Stomach (tissue), 9 donors: Measurements from ENCODE around the gene WTAP. TPM values are rescaled to one million over a fixed set of nuclear protein-coding genes. Genes with fewer than 3 reads are reported as not detected.

Source experiments
- DNase-seq, 2 donors: peaks; one replicate each; pipeline versions ENCODE4 v3.0.0 to v3.0.0-alpha.2; 2013 to 2019
- H3K27ac ChIP-seq, 5 donors: fragments of 200-600 bp in 4 of 5; sonication (generic) in 4 of 5; one replicate each; pipeline ENCODE4 v1.5.1; 2013 to 2019; ENCODE audit warnings: mild to moderate bottlenecking in 1 of 5, moderate library complexity in 1 of 5
- H3K27me3 ChIP-seq, 3 donors: fragments of 200-600 bp; sonication (generic); one replicate each; pipeline ENCODE4 v1.5.1; 2017 to 2019; ENCODE audit warnings: mixed run types in 1 of 3
- H3K36me3 ChIP-seq, 4 donors: fragments of 200-600 bp; sonication (generic); 1 replicate in 3 of 4; 2 replicates in 1 of 4; pipeline ENCODE4 v1.5.1; 2016 to 2019
- H3K4me1 ChIP-seq, 4 donors: fragments of 200-600 bp; sonication (generic); one replicate each; pipeline ENCODE4 v1.5.1; 2016 to 2019
- H3K4me3 ChIP-seq, 4 donors: fragments of 200-600 bp; sonication (generic) in 3 of 4; one replicate each; pipeline ENCODE4 v1.5.1; 2016 to 2019; ENCODE audit warnings: mild to moderate bottlenecking in 1 of 4
- H3K9me3 ChIP-seq, 4 donors: fragments of 200-600 bp; sonication (generic); one replicate each; pipeline ENCODE4 v1.5.1; 2016 to 2019
- CTCF ChIP-seq, 7 experiments: fragments of 450-650 bp in 4 of 7; fragments of 200-600 bp in 3 of 7; sonication (generic) in 3 of 7; IDR thresholded peaks; one replicate each; pipeline ENCODE4 v1.5.1; 2016 to 2019; ENCODE audit warnings: antibody characterized with exemption in 7 of 7, control low read depth in 2 of 7, mild to moderate bottlenecking in 1 of 7
- EP300 ChIP-seq: sonication (generic); formaldehyde crosslinking; IDR thresholded peaks from one replicate; pipeline ENCODE4 v1.6.1; 2017; ENCODE audit warnings: antibody characterized with exemption
- POLR2A ChIP-seq, 4 donors: fragments of 450-650 bp; IDR thresholded peaks; one replicate each; pipeline ENCODE4 v1.6.1; 2016; ENCODE audit warnings: antibody characterized with exemption in 4 of 4, control low read depth in 2 of 4, mild to moderate bottlenecking in 1 of 4, moderate library complexity in 1 of 4
- POLR2AphosphoS5 ChIP-seq, 3 donors: sonication (generic); formaldehyde crosslinking; IDR thresholded peaks; one replicate each; pipeline ENCODE4 v1.6.1; 2016; ENCODE audit warnings: antibody characterized with exemption in 3 of 3
- WGBS, 5 donors: extraction: QIAGEN DNeasy Blood & Tissue Kit in 3 of 5; methylation state at CpG; one replicate each; pipeline versions ENCODE4 v1.1.5 to v1.1.7; 2013 to 2018; 5-methylcytosine and 5-hydroxymethylcytosine counted together
- intact Hi-C: fragments of 100-400 bp; cut with DNase I; formaldehyde crosslinking; loops from one replicate; pipeline ENCODE4 v1.15.1; 2023; ENCODE audit warnings: low total_unique reads
- polyA plus RNA-seq, 3 donors: library from polyadenylated mRNA; stranded (reverse); fragments of 200-250 nt; gene quantifications; one replicate each; pipeline ENCODE4 v1.2.3, GENCODE V29; 2013
- total RNA-seq, 5 donors: library from RNA; depleted of rRNA; stranded (reverse); fragments of >200 nt; gene quantifications; one replicate each; pipeline versions ENCODE4 v1.1.0 to v1.2.3, GENCODE V29; 2014 to 2016
- donor health status: healthy with polysubstance abuse.
- donor health status: Bipolar disorder and iron deficiency.
- donor health status: healthy.

Gene WTAP
- total and polyA plus RNA-seq, 8 donors: 35.0 to 125 (median 78.6) TPM

- Histone ChIP-seq H3K4me1 (peaks cover 0 to 7% (median 0%) of the 10 kb centered on the region in 4 donors), H3K4me3 (no peak overlapping the region), H3K27ac (no peak overlapping the region), H3K27me3 (no peaks in the 10 kb centered on the region), H3K9me3 (no peaks in the 10 kb centered on the region), H3K36me3 (peaks cover 46 to 92% (median 90%) of the 10 kb centered on the region in 4 donors)
- WGBS, 5 donors: 34 to 62% (median 40%) methylated on average over 1 of the region's 1 CpG
- DNase-seq: no peak
- TF ChIP-seq EP300: no peak
- TF ChIP-seq CTCF (IDR thresholded peaks at IDR 0.05): no peak
- TF ChIP-seq POLR2A (IDR thresholded peaks at IDR 0.05): no peak
- no peak for TF ChIP-seq POLR2AphosphoS5 (IDR thresholded peaks at IDR 0.05)
- intact Hi-C loops: no loop called here
These were observed 50.8 kb downstream of the WTAP start for GRCh38 chr6:159778131-159778530.

GRCh38 chr6:159778542-159779103 is 51.3 kb downstream of the WTAP start:
- TF ChIP-seq EP300: no peak
- no peak for TF ChIP-seq CTCF (IDR thresholded peaks at IDR 0.05)
- TF ChIP-seq POLR2A (IDR thresholded peaks at IDR 0.05): no peak
- no peak for TF ChIP-seq POLR2AphosphoS5 (IDR thresholded peaks at IDR 0.05)
- no peak overlapping the region for H3K27ac ChIP-seq
- DNase-seq: no peak
- H3K27me3 ChIP-seq: no peaks in the 10 kb centered on the region
- H3K4me1 ChIP-seq: peaks cover 0 to 7% (median 0%) of the 10 kb centered on the region in 4 donors
- H3K9me3 ChIP-seq: no peaks in the 10 kb centered on the region
- no peak overlapping the region for H3K4me3 ChIP-seq
- intact Hi-C loops: no loop called here
- 27 to 56% (median 38%) methylated on average over 3 of the region's 3 CpGs for WGBS, 5 donors
- H3K36me3 ChIP-seq: peaks cover 51 to 96% (median 94%) of the 10 kb centered on the region in 4 donors

- H3K27ac ChIP-seq: peak overlapping the region in 4 of 5 donors; percentile 96 to 99 (median 98)
- TF ChIP-seq POLR2AphosphoS5 (IDR thresholded peaks at IDR 0.05) (no peak), CTCF (IDR thresholded peaks at IDR 0.05) (no peak), EP300 (no peak), POLR2A (IDR thresholded peaks at IDR 0.05) (no peak)
- 13 to 27% (median 18%) methylated on average over 15 of the region's 15 CpGs for WGBS, 5 donors
- H3K4me3 ChIP-seq: peak overlapping the region; percentile 89 to 93 (median 93)
- peaks cover 37 to 68% (median 55%) of the 10 kb centered on the region in 4 donors for H3K4me1 ChIP-seq
- H3K9me3 ChIP-seq: no peaks in the 10 kb centered on the region
- H3K36me3 ChIP-seq: peaks cover 26 to 56% (median 56%) of the 10 kb centered on the region in 4 donors
- peak in 1 of 2 donors; percentile 15 for DNase-seq
- no peaks in the 10 kb centered on the region for H3K27me3 ChIP-seq
- intact Hi-C loops: no loop called here
These were observed 61.0 kb downstream of the WTAP start for GRCh38 chr6:159788276-159788675.

GRCh38 chr6:159788753-159789376 is 61.6 kb downstream of the WTAP start:
- WGBS, 5 donors: 0 to 1% (median 0%) methylated on average over 45 to 60 of the region's 60 CpGs
- H3K36me3 ChIP-seq: peaks cover 21 to 56% (median 55%) of the 10 kb centered on the region in 4 donors
- no peaks in the 10 kb centered on the region for H3K27me3 ChIP-seq
- TF ChIP-seq POLR2AphosphoS5 (IDR thresholded peaks at IDR 0.05): peak in 1 of 3 donors; percentile 22
- TF ChIP-seq EP300: no peak
- peak overlapping the region; percentile 89 to 93 (median 93) for H3K4me3 ChIP-seq
- H3K27ac ChIP-seq: peak overlapping the region; percentile 96 to 99 (median 97)
- H3K4me1 ChIP-seq: peaks cover 37 to 71% (median 58%) of the 10 kb centered on the region in 4 donors
- H3K9me3 ChIP-seq: no peaks in the 10 kb centered on the region
- peak; percentile 59 to 75 for DNase-seq
- intact Hi-C loops: no loop called here
